Measurements from ENCODE around the gene TSACC. TPM values are rescaled to one million over a fixed set of nuclear protein-coding genes. Genes with fewer than 3 reads are reported as not detected.

The TSACC gene
- total and polyA plus RNA-seq, 2 experiments from 2014 or later = 1.3 TPM; not detected in 1

- Histone ChIP-seq H3K4me1 (ENCODE audit: insufficient read depth) (no peaks in the 10 kb centered on the region), H3K9me3 (ENCODE audit: low read depth) (no peaks in the 10 kb centered on the region), H3F3A (ENCODE audit: insufficient read depth) (no peaks in the 10 kb centered on the region), H3K27me3 (replicated peaks; ENCODE audit: insufficient read depth) (peaks cover 2% of the 10 kb centered on the region; the same call in 1 of the 2 replicates), H3K79me2 (ENCODE audit: insufficient read depth) (no peaks in the 10 kb centered on the region), H3K9me2 (ENCODE audit: insufficient read depth) (no peaks in the 10 kb centered on the region), H3K27ac (no peak overlapping the region), H2AFZ (no peak overlapping the region), H3K4me3 (no peak overlapping the region), H3K36me3 (ENCODE audit: low read depth) (no peaks in the 10 kb centered on the region), H3K4me2 (ENCODE audit: unreplicated experiment) (no peak overlapping the region), H4K20me1 (ENCODE audit: insufficient read depth) (no peaks in the 10 kb centered on the region), H3K9ac (no peak overlapping the region)
- in situ Hi-C loops (cut with MboI) = loop anchor here (10.0 kb wide), 2 partner anchors 62 to 222 kb away; partner anchors contain the start of gene GPATCH4
- DNase-seq = no peak
- TF ChIP-seq EZH2phosphoT487 (IDR thresholded peaks at IDR 0.05; ENCODE audit: insufficient read depth, low read depth) (no peak), EZH2 (IDR thresholded peaks at IDR 0.05; ENCODE audit: insufficient read depth, poor library complexity, severe bottlenecking) (no peak)
- WGBS, 2 experiments (ENCODE audit: low coverage in 1 of 2, low lambda C conversion rate in 2 of 2, missing lambda C conversion rate in 2 of 2) = 39 to 42% methylated on average over 7 of the region's 7 CpGs
Measured at GRCh38 chr1:156382561-156382960, 44.2 kb downstream of the TSACC start.

DNA sequence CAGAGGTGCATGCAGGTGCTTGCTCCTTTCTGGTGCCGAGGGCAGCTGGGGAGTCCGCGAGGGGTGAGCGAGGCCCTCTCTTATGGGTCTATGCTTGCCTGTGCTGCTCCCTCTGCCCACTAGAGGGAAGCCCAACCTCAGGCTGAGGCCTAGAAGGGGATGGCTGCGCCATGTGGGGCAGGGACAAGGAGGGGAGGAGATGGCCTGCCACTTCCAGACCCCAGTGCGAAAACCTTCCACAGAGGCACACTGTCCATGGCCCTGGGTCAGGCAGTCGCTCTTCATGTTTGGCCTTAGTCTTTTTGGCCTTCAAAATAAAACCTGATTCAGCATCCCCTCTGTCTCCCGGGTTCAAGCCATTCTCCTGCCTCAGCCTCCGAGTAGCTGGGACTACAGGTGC is 44.7 kb downstream of the TSACC start:
- H3K9me2 ChIP-seq (ENCODE audit: insufficient read depth) = no peaks in the 10 kb centered on the region
- H3K9me3 ChIP-seq (ENCODE audit: low read depth) = no peaks in the 10 kb centered on the region
- H3K27me3 ChIP-seq (replicated peaks; ENCODE audit: insufficient read depth) = peaks cover 7% of the 10 kb centered on the region; the same call in 1 of the 2 replicates
- in situ Hi-C loops (cut with MboI) = loop anchor here (10.0 kb wide), 2 partner anchors 62 to 222 kb away; partner anchors contain the start of gene GPATCH4
- no peak overlapping the region for H3K9ac ChIP-seq
- H2AFZ ChIP-seq = no peak overlapping the region
- no peaks in the 10 kb centered on the region for H3K4me1 ChIP-seq (ENCODE audit: insufficient read depth)
- no peaks in the 10 kb centered on the region for H3K79me2 ChIP-seq (ENCODE audit: insufficient read depth)
- no peaks in the 10 kb centered on the region for H4K20me1 ChIP-seq (ENCODE audit: insufficient read depth)
- peak; percentile 73 for DNase-seq
- no peak overlapping the region for H3K27ac ChIP-seq
- TF ChIP-seq EZH2 (IDR thresholded peaks at IDR 0.05; ENCODE audit: insufficient read depth, poor library complexity, severe bottlenecking) = no peak
- no peak for TF ChIP-seq EZH2phosphoT487 (IDR thresholded peaks at IDR 0.05; ENCODE audit: insufficient read depth, low read depth)
- H3K4me2 ChIP-seq (ENCODE audit: unreplicated experiment) = no peak overlapping the region
- 41 to 46% methylated on average over 7 to 9 of the region's 9 CpGs for WGBS, 2 experiments (ENCODE audit: low coverage in 1 of 2, low lambda C conversion rate in 2 of 2, missing lambda C conversion rate in 2 of 2)
- H3F3A ChIP-seq (ENCODE audit: insufficient read depth) = no peaks in the 10 kb centered on the region
- no peaks in the 10 kb centered on the region for H3K36me3 ChIP-seq (ENCODE audit: low read depth)
- H3K4me3 ChIP-seq = no peak overlapping the region

DNA sequence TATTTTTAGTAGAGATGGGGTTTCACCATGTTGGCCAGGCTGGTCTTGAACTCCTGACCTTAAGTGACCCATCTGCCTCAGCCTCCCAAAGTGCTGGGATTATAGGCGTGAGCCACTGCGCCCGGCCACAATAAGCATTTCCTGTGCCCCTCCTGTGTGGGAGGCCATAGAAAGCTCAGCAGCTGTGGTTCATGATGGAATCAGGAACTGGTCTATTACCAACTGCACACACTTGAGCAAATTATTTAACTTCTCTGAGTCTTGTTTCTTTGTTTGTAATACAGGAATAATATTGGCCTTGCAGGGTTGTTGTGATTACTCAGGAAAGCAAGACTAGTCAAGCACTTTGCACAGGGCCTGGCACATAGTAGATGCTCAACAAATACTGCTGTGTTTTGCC is 45.7 kb downstream of the TSACC start:
- H3K27me3 ChIP-seq (replicated peaks; ENCODE audit: insufficient read depth) = peaks cover 17% of the 10 kb centered on the region
- H2AFZ ChIP-seq = no peak overlapping the region
- no peaks in the 10 kb centered on the region for H3K36me3 ChIP-seq (ENCODE audit: low read depth)
- H3K9me2 ChIP-seq (ENCODE audit: insufficient read depth) = no peaks in the 10 kb centered on the region
- in situ Hi-C loops (cut with MboI) = loop anchor here (10.0 kb wide), 2 partner anchors 61 to 221 kb away; partner anchors contain the start of gene GPATCH4
- H3K4me2 ChIP-seq (ENCODE audit: unreplicated experiment) = no peak overlapping the region
- WGBS, 2 experiments (ENCODE audit: low coverage in 1 of 2, low lambda C conversion rate in 2 of 2, missing lambda C conversion rate in 2 of 2) = 88 to 96% methylated on average over 3 of the region's 3 CpGs
- no peak for DNase-seq
- no peaks in the 10 kb centered on the region for H3F3A ChIP-seq (ENCODE audit: insufficient read depth)
- H3K4me3 ChIP-seq = no peak overlapping the region
- no peak overlapping the region for H3K27ac ChIP-seq
- no peak for TF ChIP-seq EZH2phosphoT487 (IDR thresholded peaks at IDR 0.05; ENCODE audit: insufficient read depth, low read depth)
- TF ChIP-seq EZH2 (IDR thresholded peaks at IDR 0.05; ENCODE audit: insufficient read depth, poor library complexity, severe bottlenecking) = no peak
- H3K4me1 ChIP-seq (ENCODE audit: insufficient read depth) = no peaks in the 10 kb centered on the region
- no peak overlapping the region for H3K9ac ChIP-seq
- H3K79me2 ChIP-seq (ENCODE audit: insufficient read depth) = no peaks in the 10 kb centered on the region
- no peaks in the 10 kb centered on the region for H4K20me1 ChIP-seq (ENCODE audit: insufficient read depth)
- H3K9me3 ChIP-seq (ENCODE audit: low read depth) = no peaks in the 10 kb centered on the region

GRCh38 chr1:156384658-156385057 is 46.3 kb downstream of the TSACC start:
- in situ Hi-C loops (cut with MboI) = loop anchor here (10.0 kb wide), 2 partner anchors 60 to 220 kb away; partner anchors contain the start of gene GPATCH4
- no peak overlapping the region for H3K4me2 ChIP-seq (ENCODE audit: unreplicated experiment)
- TF ChIP-seq EZH2phosphoT487 (IDR thresholded peaks at IDR 0.05; ENCODE audit: insufficient read depth, low read depth) = no peak
- TF ChIP-seq EZH2 (IDR thresholded peaks at IDR 0.05; ENCODE audit: insufficient read depth, poor library complexity, severe bottlenecking) = no peak
- no peaks in the 10 kb centered on the region for H3K79me2 ChIP-seq (ENCODE audit: insufficient read depth)
- no peaks in the 10 kb centered on the region for H3F3A ChIP-seq (ENCODE audit: insufficient read depth)
- no peak overlapping the region for H3K9ac ChIP-seq
- no peak overlapping the region for H3K4me3 ChIP-seq
- no peak for DNase-seq
- H3K9me3 ChIP-seq (ENCODE audit: low read depth) = no peaks in the 10 kb centered on the region
- no peaks in the 10 kb centered on the region for H3K9me2 ChIP-seq (ENCODE audit: insufficient read depth)
- 71 to 73% methylated on average over 3 to 5 of the region's 5 CpGs for WGBS, 2 experiments (ENCODE audit: low coverage in 1 of 2, low lambda C conversion rate in 2 of 2, missing lambda C conversion rate in 2 of 2)
- H3K27ac ChIP-seq = no peak overlapping the region
- no peaks in the 10 kb centered on the region for H4K20me1 ChIP-seq (ENCODE audit: insufficient read depth)
- no peaks in the 10 kb centered on the region for H3K4me1 ChIP-seq (ENCODE audit: insufficient read depth)
- no peak overlapping the region for H2AFZ ChIP-seq
- H3K27me3 ChIP-seq (replicated peaks; ENCODE audit: insufficient read depth) = peaks cover 22% of the 10 kb centered on the region
- no peaks in the 10 kb centered on the region for H3K36me3 ChIP-seq (ENCODE audit: low read depth)

All from GM23248 (cell line).